Endothelial cell of umbilical vein (primary cell): ENCODE measurements around the gene CARD9. TPM values are rescaled to one million over a fixed set of nuclear protein-coding genes. Genes with fewer than 3 reads are reported as not detected.

ENCODE experiments used
- BruUV-seq: library from RNA; stranded (reverse); fragments of 400-500 nt; replicated peaks from 2 replicates; lab custom pipeline; 2021; lab: Mats Ljungman, UMichigan
- CTCF ChIA-PET: fragments of 300-600, 350-600 bp; sonication (Branson Sonifier 250); formaldehyde crosslinking; loops from one replicate; lab custom pipeline; 2021; ENCODE audit warnings: antibody characterized with exemption, inconsistent platforms; lab: Charles Lee
- POLR2A ChIA-PET: fragments of 300-600, 350-600 bp; sonication (Branson Sonifier 250); formaldehyde crosslinking; loops from one replicate; lab custom pipeline; 2021; ENCODE audit warnings: antibody characterized with exemption, inconsistent platforms; lab: Charles Lee
- DNase-seq: peaks from one replicate; pipeline ENCODE4 v3.0.0-alpha.2; 2011; ENCODE audit warnings: low read depth, low spot score
- FAIRE-seq: peaks from 2 replicates; lab custom pipeline; 2011; peaks lifted over from hg19 to GRCh38; lab: Jason Lieb, UNC
- H2AFZ ChIP-seq: 2 replicates; pipeline ENCODE4 v1.6.0; 2012; ENCODE audit warnings: low read depth, low read length, control low read depth, inconsistent platforms
- H3K27ac ChIP-seq: 2 replicates; pipeline ENCODE4 v1.5.1; 2011; ENCODE audit warnings: low read depth, mild to moderate bottlenecking, control low read depth, low read length, moderate library complexity; ENCODE audit not compliant: insufficient read depth
- H3K27me3 ChIP-seq, 2 experiments: 2 replicates each; pipeline versions ENCODE4 v1.6.0 to v1.6.1; 2011; ENCODE audit warnings: low read length in 2 of 2, mixed read lengths in 1 of 2; ENCODE audit not compliant: control insufficient read depth in 2 of 2, insufficient read depth in 2 of 2
- H3K36me3 ChIP-seq, 2 experiments: 2 replicates in 1 of 2; 3 replicates in 1 of 2; pipeline ENCODE4 v1.5.1; 2011; ENCODE audit warnings: low read length in 2 of 2, mild to moderate bottlenecking in 1 of 2, moderate library complexity in 1 of 2; ENCODE audit not compliant: control insufficient read depth in 2 of 2, insufficient read depth in 2 of 2; ENCODE audit errors: extremely low read depth in 1 of 2
- H3K4me1 ChIP-seq: 3 replicates; pipeline ENCODE4 v1.5.1; 2011; ENCODE audit warnings: mild to moderate bottlenecking, low read length; ENCODE audit not compliant: control insufficient read depth, insufficient read depth; ENCODE audit errors: extremely low read depth
- H3K4me2 ChIP-seq: 2 replicates; pipeline ENCODE4 v1.6.1; 2011; ENCODE audit warnings: low read length, control low read depth, mixed read lengths; ENCODE audit not compliant: insufficient read depth
- H3K4me3 ChIP-seq, 3 experiments: fragments of 200-600 bp in 1 of 3; sonication (generic), shearing (Covaris generic) in 1 of 3; replicated peaks in 1 of 3; 2 replicates each; pipeline ENCODE4 v1.5.1; 2011 to 2016; ENCODE audit warnings: control low read depth in 3 of 3, low read length in 3 of 3, mild to moderate bottlenecking in 2 of 3, inconsistent platforms in 1 of 3, low read depth in 1 of 3, moderate library complexity in 1 of 3; ENCODE audit not compliant: insufficient read depth in 1 of 3
- H3K79me2 ChIP-seq: 2 replicates; pipeline ENCODE4 v1.6.0; 2012; ENCODE audit warnings: low read length, inconsistent platforms; ENCODE audit not compliant: control insufficient read depth, insufficient read depth
- H3K9ac ChIP-seq: replicated peaks from 2 replicates; pipeline ENCODE3; 2011; ENCODE audit warnings: low read length, control low read depth; ENCODE audit not compliant: insufficient read depth; ENCODE audit errors: extremely low read depth
- H3K9me1 ChIP-seq: replicated peaks from 3 replicates; pipeline ENCODE4 v1.6.0; 2011; ENCODE audit warnings: mild to moderate bottlenecking, low read length; ENCODE audit not compliant: control insufficient read depth, insufficient read depth; ENCODE audit errors: extremely low read depth
- H3K9me3 ChIP-seq: replicated peaks from 2 replicates; pipeline ENCODE4 v1.5.1; 2012; ENCODE audit warnings: low read length, inconsistent platforms; ENCODE audit not compliant: control insufficient read depth, insufficient read depth
- H4K20me1 ChIP-seq: replicated peaks from 2 replicates; pipeline ENCODE3; 2011; ENCODE audit warnings: mild to moderate bottlenecking, low read length; ENCODE audit not compliant: control insufficient read depth, insufficient read depth; ENCODE audit errors: extremely low read depth
- FOS ChIP-seq: IDR thresholded peaks from 2 replicates; pipeline ENCODE4 v1.6.1; 2011; ENCODE audit warnings: mild to moderate bottlenecking, low read length, moderate library complexity, borderline replicate concordance; ENCODE audit not compliant: insufficient read depth
- JUN ChIP-seq: IDR thresholded peaks from 2 replicates; pipeline ENCODE4 v1.6.1; 2011; ENCODE audit warnings: borderline replicate concordance, low read depth; ENCODE audit not compliant: insufficient read length, insufficient read depth
- MYC ChIP-seq: IDR thresholded peaks from one replicate; pipeline ENCODE4 v1.6.1; 2011; ENCODE audit warnings: mild to moderate bottlenecking, low read depth, low read length
- POLR2A ChIP-seq: IDR thresholded peaks from 2 replicates; pipeline ENCODE4 v1.6.1; 2012; ENCODE audit warnings: low read depth, mild to moderate bottlenecking, control low read depth, low read length
- POLR2AphosphoS5 ChIP-seq: IDR thresholded peaks from 2 replicates; pipeline ENCODE4 v1.6.1; 2012; ENCODE audit warnings: low read depth, mild to moderate bottlenecking, control low read depth, low read length, moderate library complexity; ENCODE audit not compliant: insufficient read depth
- dilution Hi-C: fragments of 300-500 bp; cut with MboI; formaldehyde crosslinking; loops from one replicate; pipeline ENCODE4 v1.15.0; 2019; ENCODE audit warnings: low sequenced_read_pairs; ENCODE audit not compliant: extremely low pct_ligation_motif_present
- intact Hi-C: fragments of 100-400 bp; cut with micrococcal nuclease; formaldehyde crosslinking; loops from one replicate; pipeline ENCODE4 v1.10.0; 2022
- polyA plus RNA-seq, 4 experiments: library from polyadenylated mRNA; depleted of rRNA in 3 of 4; stranded (reverse) in 3 of 4; unstranded in 1 of 4; fragments of >200 nt; gene quantifications; 2 replicates each; pipeline versions ENCODE4 v1.2.1 to v1.2.3, GENCODE V29; 2011 to 2012; ENCODE audit warnings: missing spikeins in 1 of 4
- total RNA-seq: library from RNA; stranded (reverse); gene quantifications from 2 replicates; pipeline ENCODE4 v1.2.3, GENCODE V29; 2021
- TF ChIP-seq, protein P1 (sequence below): IDR thresholded peaks from 2 replicates; pipeline ENCODE4 v1.6.1; 2011; ENCODE audit not compliant: insufficient read depth, insufficient read length
- TF ChIP-seq, protein P2 (sequence below), 2 donors: IDR thresholded peaks; 1 replicate in 1 of 2; 2 replicates in 1 of 2; pipeline ENCODE4 v1.5.1; 2011; ENCODE audit warnings: low read length in 2 of 2, mild to moderate bottlenecking in 2 of 2, moderate library complexity in 2 of 2, control low read depth in 1 of 2, inconsistent platforms in 1 of 2, low read depth in 1 of 2; ENCODE audit not compliant: insufficient read depth in 1 of 2; ENCODE audit errors: extremely low read depth in 1 of 2

The CARD9 gene
- total and polyA plus RNA-seq, 2 donors (not counting 3 experiments of a cell fraction or from before 2014, with no cell fraction given), result 0.22 to 0.71 TPM

DNA sequence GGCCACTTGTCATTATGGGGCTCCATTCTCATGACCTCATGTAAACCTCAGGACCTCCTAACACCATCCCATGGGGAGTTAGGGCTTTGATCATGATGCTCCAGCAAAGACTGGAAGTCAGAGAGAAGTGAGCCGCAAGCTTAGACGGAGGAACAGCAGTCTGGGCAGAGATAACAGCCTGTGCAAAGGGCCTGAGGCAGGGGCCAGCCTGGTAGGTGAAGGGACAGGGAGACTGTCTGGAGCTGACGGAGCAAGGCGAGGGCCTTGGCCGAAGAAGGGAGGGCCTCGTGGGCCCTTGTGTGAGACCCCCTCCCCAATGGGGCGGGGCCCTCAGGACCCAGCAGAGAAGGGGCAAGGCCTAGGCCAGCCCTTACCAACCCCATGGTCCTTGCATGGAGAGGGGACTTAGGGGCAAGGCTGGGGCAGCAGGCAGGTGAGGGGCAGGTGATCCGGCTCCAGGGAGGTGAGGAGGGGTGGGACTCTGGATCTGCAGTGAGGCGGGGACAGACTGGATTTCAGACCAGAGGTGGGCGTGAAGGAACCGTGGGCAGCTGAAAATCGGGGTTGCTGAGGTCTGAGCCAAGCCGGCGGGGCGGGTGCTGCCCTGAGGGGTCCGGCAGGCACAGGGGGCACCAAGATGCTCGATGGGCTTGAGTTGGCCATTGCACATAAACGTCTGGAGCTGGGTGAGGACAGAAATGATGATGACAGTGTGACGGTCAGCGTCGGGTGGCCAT lies 28.8 kb downstream of the CARD9 start:
- no peak overlapping the region for H3K4me2 ChIP-seq
- no peak for DNase-seq
- no peak overlapping the region for H3K9ac ChIP-seq
- no peaks in the 10 kb centered on the region for H3K9me1 ChIP-seq
- no peak for TF ChIP-seq FOS
- peak; percentile 45 for TF ChIP-seq POLR2AphosphoS5
- no peak for TF ChIP-seq JUN
- no peak for TF ChIP-seq POLR2A
- no peak for TF ChIP-seq MYC
- TF ChIP-seq, protein P1, sequence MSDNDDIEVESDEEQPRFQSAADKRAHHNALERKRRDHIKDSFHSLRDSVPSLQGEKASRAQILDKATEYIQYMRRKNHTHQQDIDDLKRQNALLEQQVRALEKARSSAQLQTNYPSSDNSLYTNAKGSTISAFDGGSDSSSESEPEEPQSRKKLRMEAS, result no peak
- TF ChIP-seq, protein P2, sequence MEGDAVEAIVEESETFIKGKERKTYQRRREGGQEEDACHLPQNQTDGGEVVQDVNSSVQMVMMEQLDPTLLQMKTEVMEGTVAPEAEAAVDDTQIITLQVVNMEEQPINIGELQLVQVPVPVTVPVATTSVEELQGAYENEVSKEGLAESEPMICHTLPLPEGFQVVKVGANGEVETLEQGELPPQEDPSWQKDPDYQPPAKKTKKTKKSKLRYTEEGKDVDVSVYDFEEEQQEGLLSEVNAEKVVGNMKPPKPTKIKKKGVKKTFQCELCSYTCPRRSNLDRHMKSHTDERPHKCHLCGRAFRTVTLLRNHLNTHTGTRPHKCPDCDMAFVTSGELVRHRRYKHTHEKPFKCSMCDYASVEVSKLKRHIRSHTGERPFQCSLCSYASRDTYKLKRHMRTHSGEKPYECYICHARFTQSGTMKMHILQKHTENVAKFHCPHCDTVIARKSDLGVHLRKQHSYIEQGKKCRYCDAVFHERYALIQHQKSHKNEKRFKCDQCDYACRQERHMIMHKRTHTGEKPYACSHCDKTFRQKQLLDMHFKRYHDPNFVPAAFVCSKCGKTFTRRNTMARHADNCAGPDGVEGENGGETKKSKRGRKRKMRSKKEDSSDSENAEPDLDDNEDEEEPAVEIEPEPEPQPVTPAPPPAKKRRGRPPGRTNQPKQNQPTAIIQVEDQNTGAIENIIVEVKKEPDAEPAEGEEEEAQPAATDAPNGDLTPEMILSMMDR (IDR thresholded peaks at IDR 0.05; ENCODE audit: extremely low read depth in 1 of 2, insufficient read depth in 1 of 2, low read depth in 1 of 2, low read length in 2 of 2), result no peak
- no peaks in the 10 kb centered on the region for H3K79me2 ChIP-seq
- H3K9me3 ChIP-seq, result no peaks in the 10 kb centered on the region
- H3K27ac ChIP-seq, result no peak overlapping the region
- intact Hi-C loops, result no loop called here
- BruUV-seq, result no TSS peak
- no peak overlapping the region for H2AFZ ChIP-seq
- H3K27me3 ChIP-seq, result no peaks in the 10 kb centered on the region
- ChIA-PET POLR2A (no interaction called here), CTCF (interaction anchor here (0.6 to 2.9 kb wide), 5 partner anchors 13 to 65 kb away, joined by 3 to 25 read pairs (median 3); partner anchors contain the start of gene DNLZ)
- dilution Hi-C loops, result no loop called here
- H4K20me1 ChIP-seq, result no peaks in the 10 kb centered on the region
- no peak overlapping the region for H3K4me3 ChIP-seq
- FAIRE-seq, result no peak
- H3K4me1 ChIP-seq, result peaks cover 10% of the 10 kb centered on the region
- peaks cover 2 to 6% of the 10 kb centered on the region in 2 experiments for H3K36me3 ChIP-seq
